H1 (cell line): Measurements from ENCODE around the gene OXCT2.

Experiments used
- CTCF ChIP-seq, 3 experiments: IDR thresholded peaks; 1 replicate in 2 of 3; 2 replicates in 1 of 3; pipeline versions ENCODE4 v1.5.1 to v1.6.1; 2011; ENCODE audit warnings: low read length in 3 of 3, mild to moderate bottlenecking in 3 of 3, inconsistent platforms in 2 of 3, low read depth in 1 of 3, moderate library complexity in 1 of 3; ENCODE audit not compliant: insufficient read depth in 1 of 3; ENCODE audit errors: control extremely low read depth in 1 of 3
- EP300 ChIP-seq, 2 experiments: IDR thresholded peaks; 1 replicate in 1 of 2; 2 replicates in 1 of 2; pipeline ENCODE4 v1.6.1; 2011 to 2012; ENCODE audit warnings: low read depth in 2 of 2, low read length in 2 of 2, mild to moderate bottlenecking in 2 of 2, borderline replicate concordance in 1 of 2, inconsistent platforms in 1 of 2, moderate library complexity in 1 of 2
- EZH2 ChIP-seq: fragments of 200-600 bp; sonication (generic); IDR thresholded peaks from 2 replicates; pipeline ENCODE4 v1.7.1; 2012; ENCODE audit warnings: low read depth, mild to moderate bottlenecking, moderate library complexity, low read length, inconsistent platforms; ENCODE audit not compliant: severe bottlenecking
- GABPA ChIP-seq: IDR thresholded peaks from 2 replicates; pipeline ENCODE4 v1.6.1; 2011; ENCODE audit warnings: mild to moderate bottlenecking, low read length, moderate library complexity, borderline replicate concordance; ENCODE audit not compliant: insufficient read depth
- HDAC2 ChIP-seq, 2 experiments: fragments of 300-600 bp in 1 of 2; sonication (generic) in 1 of 2; IDR thresholded peaks; 2 replicates each; pipeline ENCODE4 v1.6.1; 2011 to 2012; ENCODE audit warnings: low read depth in 2 of 2, low read length in 2 of 2, mild to moderate bottlenecking in 2 of 2, moderate library complexity in 2 of 2, borderline replicate concordance in 1 of 2, inconsistent platforms in 1 of 2
- KDM5A ChIP-seq: fragments of 200-600 bp; IDR thresholded peaks from 2 replicates; pipeline ENCODE4 v1.7.1; 2012; ENCODE audit warnings: mild to moderate bottlenecking, low read length, inconsistent platforms, mixed read lengths
- MAX ChIP-seq: IDR thresholded peaks from 2 replicates; pipeline ENCODE4 v1.6.1; 2012; ENCODE audit warnings: inconsistent platforms
- RBBP5 ChIP-seq: IDR thresholded peaks from 2 replicates; pipeline ENCODE4 v1.7.1; 2012; ENCODE audit warnings: low read depth, mild to moderate bottlenecking, inconsistent platforms, low read length, moderate library complexity, borderline replicate concordance
- USF2 ChIP-seq: IDR thresholded peaks from 2 replicates; pipeline ENCODE4 v1.6.1; 2011; ENCODE audit warnings: low read length, improper control_type of control experiment
- ZNF274 ChIP-seq: IDR thresholded peaks from 2 replicates; pipeline ENCODE4 v1.7.0; 2012; ENCODE audit warnings: low read length, borderline replicate concordance; ENCODE audit errors: extremely low read depth

DNA sequence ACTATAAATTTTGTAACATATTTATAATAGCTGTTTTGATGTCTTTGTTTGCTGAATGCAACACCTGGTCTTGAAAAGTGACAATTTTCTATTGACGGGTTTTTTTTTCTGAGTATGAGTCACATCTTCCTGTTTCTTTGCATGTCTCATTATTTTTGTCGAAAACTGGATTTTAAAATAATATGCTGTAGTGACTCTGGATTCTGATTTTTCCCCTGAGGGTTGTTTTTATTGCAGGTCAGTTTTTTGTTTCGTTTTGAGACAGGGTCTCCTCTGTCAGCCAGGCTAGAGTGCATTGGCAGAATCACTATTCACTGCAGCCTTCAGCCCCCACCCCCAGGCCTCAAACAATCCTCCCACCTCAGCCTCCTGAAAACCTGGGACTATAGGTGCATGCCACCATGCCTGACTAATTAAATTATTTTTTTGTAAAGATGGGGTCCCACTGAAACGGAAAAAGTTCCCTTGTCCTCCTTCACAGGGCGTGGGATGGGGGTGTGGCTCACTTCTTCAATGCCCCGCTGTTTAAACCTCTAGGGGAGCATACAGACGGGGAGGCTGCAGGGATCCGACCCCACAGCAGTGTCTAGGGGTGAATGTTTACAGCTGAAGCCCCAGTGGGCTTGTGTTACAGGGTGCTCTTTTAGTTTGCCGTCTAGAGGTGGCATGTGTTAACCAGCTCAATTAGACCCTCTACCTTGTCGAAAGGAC is 43.8 kb downstream of the OXCT2 start:
- no peak for TF ChIP-seq EZH2
- no peak for TF ChIP-seq USF2
- no peak for TF ChIP-seq HDAC2 (IDR thresholded peaks at IDR 0.05; ENCODE audit: borderline replicate concordance in 1 of 2, low read depth in 2 of 2, low read length in 2 of 2)
- no peak for TF ChIP-seq GABPA
- TF ChIP-seq EP300 (IDR thresholded peaks at IDR 0.05; ENCODE audit: borderline replicate concordance in 1 of 2, low read depth in 2 of 2, low read length in 2 of 2) = no peak
- TF ChIP-seq CTCF (IDR thresholded peaks at IDR 0.05; ENCODE audit: control extremely low read depth in 1 of 3, insufficient read depth in 1 of 3, low read depth in 1 of 3, low read length in 3 of 3) = no peak
- no peak for TF ChIP-seq ZNF274
- TF ChIP-seq MAX = no peak
- TF ChIP-seq RBBP5 = no peak
- TF ChIP-seq KDM5A = no peak
